ENCODE data around the gene RPS21.

GRCh38 chr20:62400541-62400940 is 13.6 kb downstream of the RPS21 start:
- TF ChIP-seq POLR2A (IDR thresholded peaks at IDR 0.05; ENCODE audit: low read length) (no peak), GATA1 (IDR thresholded peaks at IDR 0.05; ENCODE audit: low read depth, low read length) (no peak)
